HAP-1 (cell line): Measurements from ENCODE around the gene CNTN5.
"Not testable (repeated sequence)": the region's sequence is repeated elsewhere in the genome, so short reads cannot be mapped to it uniquely, and the experiment has no call there.

Source experiments
- DNase-seq, 2 experiments: peaks; one replicate each; pipeline ENCODE4 v3.0.0-alpha.2; 2016 to 2020; ENCODE audit warnings: low spot score in 2 of 2
- H3K27me3 ChIP-seq: fragments of 250-450 bp; sonication (Bioruptor Pico); 2 replicates; pipeline ENCODE4 v1.5.1; 2020; ENCODE audit warnings: low read depth, mild to moderate bottlenecking, moderate library complexity
- H3K36me3 ChIP-seq: fragments of 250-450 bp; sonication (Bioruptor Pico); replicated peaks from 2 replicates; pipeline ENCODE4 v1.5.1; 2020; ENCODE audit warnings: mild to moderate bottlenecking
- H3K4me1 ChIP-seq: fragments of 250-450 bp; sonication (Bioruptor Pico); 2 replicates; pipeline ENCODE4 v1.5.1; 2020; ENCODE audit warnings: mild to moderate bottlenecking
- H3K4me3 ChIP-seq: fragments of 250-450 bp; sonication (Bioruptor Pico); 2 replicates; pipeline ENCODE4 v1.5.1; 2020; ENCODE audit warnings: mild to moderate bottlenecking, moderate library complexity
- H3K9me3 ChIP-seq: fragments of 250-450 bp; sonication (Bioruptor Pico); 2 replicates; pipeline ENCODE4 v1.5.1; 2020; ENCODE audit warnings: mild to moderate bottlenecking, moderate library complexity
- in situ Hi-C: fragments of 300-500 bp; cut with MboI; formaldehyde crosslinking; loops from 3 replicates; pipeline ENCODE4 v1.14.3; 2020; ENCODE audit warnings: low sequenced_read_pairs, inconsistent platforms, mixed read lengths

CNTN5 gene

DNA sequence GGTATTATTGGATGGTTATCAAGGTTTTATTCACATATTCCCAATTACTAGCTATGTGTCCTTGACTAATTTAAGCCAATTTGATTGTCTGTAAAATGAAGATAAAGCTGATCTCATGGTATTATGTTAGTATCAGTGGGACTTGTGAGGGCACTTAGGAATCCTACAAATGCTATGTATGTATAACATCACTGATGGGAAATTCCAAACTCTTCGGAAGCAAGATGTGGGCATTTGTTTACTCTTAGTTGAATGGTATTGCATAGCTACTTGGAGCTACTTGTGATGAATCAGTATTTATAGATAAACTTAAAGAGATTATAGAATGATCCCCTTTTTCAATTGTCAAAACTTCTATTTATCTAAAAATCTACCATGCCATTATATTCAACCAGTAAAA is 239.9 kb downstream of the CNTN5 start:
- DNase-seq: no peak
- Histone ChIP-seq H3K27me3 (no peaks in the 10 kb centered on the region), H3K4me3 (no peak overlapping the region), H3K36me3 (no peaks in the 10 kb centered on the region), H3K9me3 (no peaks in the 10 kb centered on the region), H3K4me1 (no peaks in the 10 kb centered on the region)
- in situ Hi-C loops: no loop called here

DNA sequence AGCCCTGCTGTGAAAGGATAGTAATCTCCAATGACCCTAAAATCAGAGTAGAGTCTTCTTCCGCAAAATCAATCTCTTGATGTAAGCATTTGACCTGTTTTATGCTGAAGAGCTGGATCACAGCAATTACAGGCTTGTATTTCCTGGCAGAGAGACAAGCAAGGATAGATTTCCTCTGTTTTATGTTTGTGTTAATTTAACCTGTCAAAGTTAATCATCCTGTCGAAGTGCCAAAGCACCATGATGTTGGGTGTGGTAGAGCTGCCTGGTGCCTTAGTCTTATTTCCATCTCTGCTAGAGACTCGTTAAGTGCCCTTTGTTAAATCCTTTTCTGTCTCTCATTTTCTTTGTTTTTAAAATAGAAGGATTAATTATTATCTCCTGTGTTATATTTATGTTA is 248.1 kb downstream of the CNTN5 start:
- Histone ChIP-seq H3K4me1 (no peaks in the 10 kb centered on the region), H3K36me3 (no peaks in the 10 kb centered on the region), H3K27me3 (no peaks in the 10 kb centered on the region), H3K4me3 (no peak overlapping the region), H3K9me3 (no peaks in the 10 kb centered on the region)
- no peak for DNase-seq
- in situ Hi-C loops: no loop called here

DNA sequence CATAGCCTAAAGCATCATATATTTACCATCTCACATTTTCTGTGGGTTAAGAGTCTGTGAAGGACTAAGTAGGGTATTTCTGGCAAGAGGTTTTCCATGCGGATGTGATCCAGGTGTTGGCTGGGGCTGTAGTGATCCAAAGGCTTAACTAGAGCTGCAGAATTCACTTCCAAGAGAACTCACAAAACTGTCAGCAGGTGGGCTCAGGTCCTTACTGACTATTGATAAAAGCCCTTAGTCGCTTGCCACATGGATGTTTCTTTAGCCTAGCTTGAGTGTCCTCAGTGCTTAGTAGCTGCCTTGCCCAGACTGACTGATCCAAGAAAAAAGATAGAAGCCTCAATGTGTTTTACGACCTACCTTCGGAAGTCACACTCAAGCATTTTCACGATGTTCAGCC is 250.8 kb downstream of the CNTN5 start:
- Histone ChIP-seq H3K27me3 (no peaks in the 10 kb centered on the region), H3K36me3 (no peaks in the 10 kb centered on the region), H3K4me3 (no peak overlapping the region), H3K9me3 (no peaks in the 10 kb centered on the region), H3K4me1 (no peaks in the 10 kb centered on the region)
- in situ Hi-C loops: no loop called here
- no peak for DNase-seq

DNA sequence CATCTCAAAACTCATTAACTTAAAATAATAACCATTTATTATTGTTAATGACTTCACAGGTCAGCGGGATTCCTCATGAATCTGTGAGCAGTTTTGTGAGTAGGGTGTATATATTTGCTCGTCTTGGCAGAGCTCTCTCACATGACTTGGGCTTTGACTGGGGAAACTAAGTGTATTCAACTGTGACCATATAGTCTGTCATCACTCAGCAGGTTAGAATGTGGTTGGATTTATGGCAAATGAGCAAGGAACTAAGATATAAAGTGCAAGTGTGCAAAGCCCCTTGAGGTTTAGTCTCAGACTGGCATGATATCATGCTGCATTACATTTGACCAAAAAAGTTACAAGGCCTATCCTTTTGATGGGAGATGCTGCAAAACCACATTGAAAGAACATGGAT is 254.8 kb downstream of the CNTN5 start:
- Histone ChIP-seq H3K36me3 (no peaks in the 10 kb centered on the region), H3K9me3 (no peaks in the 10 kb centered on the region), H3K4me3 (no peak overlapping the region), H3K27me3 (no peaks in the 10 kb centered on the region), H3K4me1 (no peaks in the 10 kb centered on the region)
- in situ Hi-C loops: no loop called here
- DNase-seq: no peak

DNA sequence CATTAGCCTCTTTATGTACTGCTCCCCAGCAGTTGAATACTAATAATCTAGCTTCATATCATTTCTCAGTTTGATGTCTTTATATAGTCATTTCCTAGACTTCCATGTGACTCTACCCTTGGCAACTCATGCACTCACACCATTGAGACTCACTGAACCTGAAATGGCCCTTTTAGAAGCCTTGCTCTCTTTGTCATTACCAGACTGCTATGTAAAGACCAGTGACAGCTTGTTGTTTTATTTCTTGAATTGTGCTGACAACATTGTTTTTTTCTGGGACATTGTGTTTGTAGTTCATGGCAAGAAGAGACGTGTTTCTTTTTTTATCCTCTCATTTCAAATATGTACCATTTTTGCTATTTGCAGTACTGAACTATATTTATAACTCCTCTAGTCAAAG is 256.5 kb downstream of the CNTN5 start:
- H3K4me1 ChIP-seq: no peaks in the 10 kb centered on the region
- H3K36me3 ChIP-seq: no peaks in the 10 kb centered on the region
- in situ Hi-C loops: no loop called here
- no peak for DNase-seq
- H3K27me3 ChIP-seq: no peaks in the 10 kb centered on the region
- H3K4me3 ChIP-seq: no peak overlapping the region
- H3K9me3 ChIP-seq: no peaks in the 10 kb centered on the region

DNA sequence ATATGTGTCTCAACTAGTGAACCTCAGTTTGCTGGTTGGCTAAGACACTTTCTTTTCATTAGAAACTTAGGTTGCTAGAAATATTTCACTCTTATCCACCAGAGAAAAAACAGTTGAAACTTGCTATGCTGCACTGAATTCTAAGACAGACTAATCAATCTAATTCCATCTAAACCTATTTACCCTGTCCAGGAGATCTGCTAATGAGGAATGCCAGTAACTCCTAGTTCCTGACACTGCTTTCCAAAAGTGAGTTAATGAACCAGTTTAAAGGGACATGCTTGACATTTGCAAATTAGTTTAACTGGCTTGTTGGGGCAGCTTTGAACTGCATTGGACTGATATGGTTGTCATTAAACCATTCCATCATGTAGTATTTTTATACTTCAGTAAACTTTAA is 258.5 kb downstream of the CNTN5 start:
- no peak for DNase-seq
- Histone ChIP-seq H3K36me3 (no peaks in the 10 kb centered on the region), H3K27me3 (no peaks in the 10 kb centered on the region), H3K9me3 (no peaks in the 10 kb centered on the region), H3K4me3 (no peak overlapping the region), H3K4me1 (no peaks in the 10 kb centered on the region)
- in situ Hi-C loops: no loop called here

DNA sequence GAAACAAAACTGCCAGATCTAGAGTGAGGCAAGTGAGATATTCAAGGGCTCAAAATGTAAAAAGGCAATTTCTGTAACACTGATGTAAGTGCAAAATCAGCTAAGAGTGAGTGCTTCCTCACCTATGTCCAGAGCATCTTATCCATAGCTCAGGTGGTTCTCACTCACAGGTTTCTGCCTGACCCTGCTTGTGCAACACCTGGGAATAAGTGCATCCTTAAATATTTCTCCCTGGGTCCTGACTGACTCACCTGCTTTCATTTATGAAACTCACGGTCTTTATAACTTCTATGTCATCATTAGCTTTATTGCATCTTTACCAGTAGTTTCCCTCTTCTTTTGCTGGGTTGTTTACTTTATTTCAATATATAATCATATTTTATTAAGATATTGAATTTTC is 260.6 kb downstream of the CNTN5 start:
- DNase-seq: no peak

DNA sequence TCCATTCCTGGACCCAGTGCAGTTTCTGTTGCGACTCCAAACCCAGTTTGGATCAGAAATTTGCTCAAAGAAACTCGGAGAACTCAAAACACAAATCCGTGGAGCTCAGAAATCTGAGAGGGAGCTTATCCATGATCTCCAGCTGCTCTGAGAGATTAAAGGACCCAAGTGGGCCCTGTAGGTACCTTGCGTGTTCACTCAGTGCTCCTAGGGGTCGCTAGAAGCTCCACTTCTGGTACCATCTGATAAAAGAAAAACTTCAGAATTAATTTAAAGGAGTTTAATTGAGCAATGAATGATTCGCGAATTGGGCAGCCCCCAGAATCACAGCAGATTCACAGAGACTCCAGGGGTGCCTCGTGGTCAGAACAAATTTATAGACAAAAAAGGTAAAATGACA is 277.2 kb downstream of the CNTN5 start:
- in situ Hi-C loops, H3K4me3 ChIP-seq, H3K36me3 ChIP-seq, H3K27me3 ChIP-seq, H3K4me1 ChIP-seq, DNase-seq, H3K9me3 ChIP-seq: not testable (repeated sequence)

More for the DNA sequence above, 260.6 kb downstream of the CNTN5 start:
- in situ Hi-C loops: no loop called here
- Histone ChIP-seq H3K27me3 (no peaks in the 10 kb centered on the region), H3K4me3 (no peak overlapping the region), H3K36me3 (no peaks in the 10 kb centered on the region), H3K4me1 (no peaks in the 10 kb centered on the region), H3K9me3 (no peaks in the 10 kb centered on the region)

DNA sequence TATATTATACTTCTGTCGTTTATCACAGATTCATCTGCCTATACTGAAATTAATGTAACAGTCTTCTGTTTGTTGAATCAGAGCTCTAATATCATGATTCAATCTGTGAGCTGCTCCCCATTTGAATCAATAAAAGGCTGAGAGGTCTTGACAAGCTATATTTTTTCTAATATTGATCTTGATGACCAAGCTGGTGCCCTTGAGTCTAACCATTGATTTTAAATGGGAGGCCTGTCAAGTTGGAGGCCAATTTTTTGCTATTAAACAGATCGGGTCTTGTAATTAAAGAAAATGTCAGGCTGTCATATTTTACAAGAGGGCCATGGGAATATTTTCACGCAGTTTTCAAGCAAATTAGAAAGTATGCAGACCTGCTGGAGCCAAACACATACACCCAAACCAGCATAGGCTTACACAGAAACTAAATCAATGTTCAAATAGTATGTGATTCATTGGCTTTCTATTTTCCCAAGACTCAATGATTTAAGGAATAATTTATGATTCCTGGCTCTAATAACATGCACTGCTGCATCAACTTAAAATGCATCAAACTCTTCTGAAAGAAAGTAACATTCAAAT is 286.9 kb downstream of the CNTN5 start:
- Histone ChIP-seq H3K36me3 (no peaks in the 10 kb centered on the region), H3K4me1 (no peaks in the 10 kb centered on the region), H3K9me3 (no peaks in the 10 kb centered on the region), H3K4me3 (no peak overlapping the region), H3K27me3 (no peaks in the 10 kb centered on the region)
- DNase-seq: no peak
- in situ Hi-C loops: no loop called here

DNA sequence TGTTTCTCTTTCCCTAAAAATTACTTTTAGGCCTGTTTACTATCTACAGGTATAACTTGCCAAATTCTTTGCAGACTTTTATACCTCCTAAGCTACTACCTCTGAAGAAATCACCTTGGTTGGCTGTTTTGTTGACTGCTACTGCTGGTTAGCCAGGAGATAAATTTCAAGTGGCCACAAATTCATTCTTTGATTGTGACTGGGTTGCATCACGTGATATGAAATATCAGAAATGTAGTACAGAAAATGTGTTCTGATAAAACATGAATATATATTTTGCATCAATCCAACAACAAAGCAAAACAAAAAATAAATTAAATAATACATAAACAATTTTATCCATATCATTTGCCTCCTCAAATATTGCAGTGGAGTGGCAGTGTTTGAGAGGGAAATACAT is 291.1 kb downstream of the CNTN5 start:
- Histone ChIP-seq H3K4me3 (no peak overlapping the region), H3K27me3 (no peaks in the 10 kb centered on the region), H3K9me3 (no peaks in the 10 kb centered on the region), H3K36me3 (no peaks in the 10 kb centered on the region), H3K4me1 (no peaks in the 10 kb centered on the region)
- in situ Hi-C loops: no loop called here
- no peak for DNase-seq

DNA sequence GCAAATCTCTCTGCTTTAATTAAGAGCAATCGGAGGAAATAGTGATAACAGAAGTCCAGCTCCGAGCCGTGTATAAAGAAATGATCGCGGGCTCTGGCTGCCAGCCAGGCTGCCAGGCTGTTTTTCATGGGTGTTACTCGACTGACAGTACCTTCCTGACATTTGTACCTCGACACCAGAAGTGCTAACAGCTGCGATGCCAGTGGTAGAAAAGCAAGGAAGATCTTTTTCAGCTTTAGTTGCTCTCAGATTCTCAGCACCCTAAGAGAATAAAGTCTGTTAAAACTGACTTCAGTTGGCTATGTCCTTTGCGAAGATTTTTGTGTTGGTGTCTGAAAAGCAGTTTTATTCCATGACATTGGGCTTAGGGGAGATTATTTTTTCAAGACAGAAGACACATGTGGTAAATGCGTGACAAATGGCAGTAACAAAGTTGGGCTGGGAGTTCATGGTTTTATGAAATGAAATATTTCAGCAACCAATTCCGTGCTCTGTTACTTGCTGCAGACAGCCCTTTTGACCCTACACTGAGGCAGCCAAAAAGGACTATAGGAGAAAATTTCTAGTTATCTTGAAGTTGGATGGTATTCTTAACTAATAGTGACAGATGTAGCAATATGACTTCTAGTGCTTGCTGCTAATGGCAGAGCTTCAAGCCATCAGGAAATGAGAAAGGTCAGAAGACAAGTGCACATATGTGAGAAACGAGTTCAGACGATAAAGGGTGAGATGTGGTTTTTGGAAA is 296.2 kb downstream of the CNTN5 start:
- in situ Hi-C loops: no loop called here
- no peaks in the 10 kb centered on the region for H3K36me3 ChIP-seq

DNA sequence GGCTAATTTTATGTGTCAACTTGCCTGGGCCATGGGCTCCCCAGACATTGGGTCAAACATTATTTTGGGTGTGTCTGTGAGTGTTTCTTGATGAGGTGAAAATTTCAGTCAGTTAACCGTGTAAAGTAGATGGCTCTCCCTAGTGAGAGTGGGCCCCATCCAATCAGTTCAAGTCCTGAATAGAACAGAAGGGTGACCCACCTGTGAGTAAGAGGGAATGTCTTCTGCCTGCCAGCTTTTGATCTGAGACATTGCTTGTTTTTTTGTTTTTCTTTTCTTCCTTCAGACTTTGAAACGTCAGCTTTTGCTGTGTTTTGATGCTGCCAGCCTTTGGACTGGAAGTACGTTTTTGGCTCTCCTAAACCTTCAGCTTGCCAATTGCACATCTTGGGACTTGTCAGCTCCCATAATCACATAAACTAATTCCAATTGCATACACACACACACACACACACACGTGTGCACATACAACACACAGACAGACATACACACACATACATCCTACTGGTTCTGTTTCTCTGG is 300.1 kb downstream of the CNTN5 start:
- H3K4me3 ChIP-seq: no peak overlapping the region
- H3K9me3 ChIP-seq: no peaks in the 10 kb centered on the region
- no peaks in the 10 kb centered on the region; the same call in 1 of the 2 replicates for H3K4me1 ChIP-seq
- in situ Hi-C loops: no loop called here
- H3K27me3 ChIP-seq: no peaks in the 10 kb centered on the region; the same call in 1 of the 2 replicates
- no peaks in the 10 kb centered on the region for H3K36me3 ChIP-seq
- no peak for DNase-seq

More for the DNA sequence above, 296.2 kb downstream of the CNTN5 start:
- Histone ChIP-seq H3K4me3 (no peak overlapping the region), H3K9me3 (no peaks in the 10 kb centered on the region), H3K4me1 (no peaks in the 10 kb centered on the region), H3K27me3 (no peaks in the 10 kb centered on the region; the same call in 1 of the 2 replicates)
- DNase-seq: no peak

DNA sequence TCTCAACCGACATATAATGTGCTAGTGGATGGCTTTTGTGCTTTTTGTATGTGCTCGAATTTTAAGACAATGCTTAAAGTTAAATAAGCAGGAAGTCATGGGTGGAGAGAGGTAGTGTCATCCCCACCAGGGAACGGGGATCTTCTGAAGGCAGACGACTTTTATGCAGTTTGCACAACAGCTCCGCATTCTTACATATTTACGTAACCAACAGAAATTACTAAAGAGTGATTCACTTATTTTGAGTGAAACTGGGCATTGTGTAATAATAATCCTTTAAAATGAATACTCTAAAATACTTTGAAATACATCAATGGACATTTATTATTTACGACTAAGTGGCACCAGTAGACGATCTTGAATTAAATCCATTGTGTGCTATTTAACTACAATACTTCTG is 305.1 kb downstream of the CNTN5 start:
- Histone ChIP-seq H3K4me3 (no peak overlapping the region), H3K4me1 (no peaks in the 10 kb centered on the region; the same call in 1 of the 2 replicates), H3K36me3 (no peaks in the 10 kb centered on the region), H3K9me3 (no peaks in the 10 kb centered on the region), H3K27me3 (no peaks in the 10 kb centered on the region; the same call in 1 of the 2 replicates)
- in situ Hi-C loops: no loop called here
- no peak for DNase-seq

DNA sequence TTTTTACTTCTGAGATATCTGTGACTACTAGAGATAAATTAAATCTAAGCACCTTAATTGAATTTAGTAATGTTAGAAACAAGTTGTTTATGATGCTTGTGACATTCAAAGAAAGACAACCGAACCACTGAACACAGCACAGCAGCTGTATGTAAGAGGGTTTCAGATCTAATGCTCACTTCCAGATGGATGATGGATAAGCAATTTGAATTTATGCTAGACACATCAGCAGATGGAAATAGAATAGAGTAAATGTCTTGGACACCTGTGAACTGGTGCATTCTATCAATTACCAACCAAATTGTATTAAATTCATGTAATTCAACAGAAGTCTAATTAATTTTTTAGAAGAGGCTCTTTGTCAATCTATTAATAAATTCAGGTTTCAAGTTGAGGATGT is 306.3 kb downstream of the CNTN5 start:
- in situ Hi-C loops: no loop called here
- no peaks in the 10 kb centered on the region for H3K36me3 ChIP-seq
- no peaks in the 10 kb centered on the region for H3K27me3 ChIP-seq
- no peak overlapping the region for H3K4me3 ChIP-seq
- no peaks in the 10 kb centered on the region; the same call in 1 of the 2 replicates for H3K4me1 ChIP-seq
- no peaks in the 10 kb centered on the region for H3K9me3 ChIP-seq
- DNase-seq: no peak
